SK-N-SH (cell line): ENCODE results near the gene LRRC19. TPM values are rescaled to one million over a fixed set of nuclear protein-coding genes. Genes with fewer than 3 reads are reported as not detected.
A peak's percentile ranks its signal among the peaks of the same experiment; 100 is the strongest.

Experiments
- CTCF ChIA-PET: fragments of 300-600, 350-600 bp; formaldehyde crosslinking; extraction: SDS; loops from one replicate; lab custom pipeline; 2021; lab: Yijun Ruan, JAX
- POLR2A ChIA-PET: fragments of 350-600 bp; sonication (Branson Sonifier 250); formaldehyde crosslinking; extraction: SDS; loops from one replicate; lab custom pipeline; 2020; ENCODE audit warnings: antibody characterized with exemption, inconsistent platforms; lab: Yijun Ruan, JAX
- DNase-seq: peaks from one replicate; pipeline ENCODE4 v3.0.0; 2012
- H2AFZ ChIP-seq: fragments of 200-600 bp; sonication (generic); 2 replicates; pipeline ENCODE4 v1.8.1; 2016; ENCODE audit warnings: antibody characterized with exemption, mild to moderate bottlenecking, low read depth
- H3F3A ChIP-seq: fragments of 200-600 bp; sonication (generic); replicated peaks from 2 replicates; pipeline ENCODE3; 2016; ENCODE audit warnings: antibody characterized with exemption, mild to moderate bottlenecking; ENCODE audit not compliant: insufficient read depth
- H3K27ac ChIP-seq, 2 experiments: fragments of 200-500 bp in 1 of 2; fragments of 200-600 bp in 1 of 2; sonication (Bioruptor generic) in 1 of 2; sonication (generic), shearing (Covaris generic) in 1 of 2; 2 replicates each; pipeline versions ENCODE4 v1.5.1 to v1.6.1; 2014 to 2016; ENCODE audit warnings: low read depth in 2 of 2, inconsistent platforms in 1 of 2, low read length in 1 of 2, mild to moderate bottlenecking in 1 of 2, mixed read lengths in 1 of 2
- H3K27me3 ChIP-seq: fragments of 200-600 bp; sonication (generic), shearing (Covaris generic); 2 replicates; pipeline ENCODE4 v1.6.1; 2016; ENCODE audit warnings: mixed run types; ENCODE audit not compliant: insufficient read depth
- H3K36me3 ChIP-seq, 2 experiments: fragments of 200-500 bp in 1 of 2; fragments of 200-600 bp in 1 of 2; sonication (Bioruptor generic) in 1 of 2; sonication (generic) in 1 of 2; replicated peaks in 1 of 2; 2 replicates each; pipeline versions ENCODE3 to v1.5.1; 2014 to 2016; ENCODE audit warnings: low read length in 1 of 2, mild to moderate bottlenecking in 1 of 2; ENCODE audit not compliant: insufficient read depth in 2 of 2, control insufficient read depth in 1 of 2
- H3K4me1 ChIP-seq, 2 experiments: fragments of 200-500 bp in 1 of 2; fragments of 200-600 bp in 1 of 2; sonication (Bioruptor generic) in 1 of 2; sonication (generic), shearing (Covaris generic) in 1 of 2; 2 replicates each; pipeline versions ENCODE4 v1.5.1 to v1.6.1; 2014 to 2016; ENCODE audit warnings: low read depth in 1 of 2, low read length in 1 of 2, mixed run types in 1 of 2; ENCODE audit not compliant: insufficient read depth in 2 of 2, control insufficient read depth in 1 of 2
- H3K4me2 ChIP-seq: fragments of 200-600 bp; sonication (generic), shearing (Covaris generic); 2 replicates; pipeline ENCODE4 v1.6.1; 2017; ENCODE audit warnings: mixed run types
- H3K4me3 ChIP-seq, 2 experiments: fragments of 200-500 bp in 1 of 2; fragments of 200-600 bp in 1 of 2; sonication (Bioruptor generic) in 1 of 2; sonication (generic), shearing (Covaris generic) in 1 of 2; 2 replicates each; pipeline versions ENCODE4 v1.5.1 to v1.8.1; 2014 to 2016; ENCODE audit warnings: low read depth in 2 of 2, inconsistent platforms in 1 of 2, low read length in 1 of 2, mild to moderate bottlenecking in 1 of 2, mixed read lengths in 1 of 2, moderate library complexity in 1 of 2
- H3K79me2 ChIP-seq: fragments of 200-600 bp; sonication (generic); 2 replicates; pipeline ENCODE4 v1.8.1; 2017; ENCODE audit warnings: mild to moderate bottlenecking; ENCODE audit not compliant: insufficient read depth
- H3K9ac ChIP-seq: fragments of 200-600 bp; sonication (generic); 2 replicates; pipeline ENCODE4 v1.6.1; 2017; ENCODE audit warnings: mixed run types
- H3K9me2 ChIP-seq: fragments of 200-600 bp; sonication (generic); 2 replicates; pipeline ENCODE4 v1.6.1; 2017; ENCODE audit warnings: mixed run types
- H3K9me3 ChIP-seq: fragments of 200-600 bp; sonication (generic); 2 replicates; pipeline ENCODE4 v1.6.1; 2017; ENCODE audit warnings: mixed run types, mild to moderate bottlenecking, moderate library complexity
- H4K20me1 ChIP-seq: fragments of 200-600 bp; sonication (generic); 2 replicates; pipeline ENCODE4 v1.6.1; 2017; ENCODE audit warnings: mild to moderate bottlenecking, mixed run types; ENCODE audit not compliant: insufficient read depth
- CHD2 ChIP-seq: fragments of 150-350 bp; IDR thresholded peaks from 2 replicates; pipeline ENCODE4 v1.6.1; 2018; ENCODE audit warnings: low read length; ENCODE audit not compliant: partially characterized antibody
- EP300 ChIP-seq, 2 experiments: IDR thresholded peaks; 2 replicates each; pipeline versions ENCODE4 v1.4.0 to v1.6.1; 2012; ENCODE audit warnings: borderline replicate concordance in 1 of 2, low read depth in 1 of 2, low read length in 1 of 2
- FOSL2 ChIP-seq: IDR thresholded peaks from 2 replicates; pipeline ENCODE4 v1.4.0; 2012; ENCODE audit warnings: low read depth, mild to moderate bottlenecking, moderate library complexity, borderline replicate concordance
- FOXM1 ChIP-seq: IDR thresholded peaks from 2 replicates; pipeline ENCODE4 v1.4.0; 2012; ENCODE audit warnings: low read depth, mild to moderate bottlenecking
- JUND ChIP-seq: IDR thresholded peaks from 2 replicates; pipeline ENCODE4 v1.4.0; 2012
- MEF2A ChIP-seq: IDR thresholded peaks from 2 replicates; pipeline ENCODE4 v1.4.0; 2012; ENCODE audit warnings: low read depth, borderline replicate concordance
- MXI1 ChIP-seq: IDR thresholded peaks from 2 replicates; pipeline ENCODE4 v1.6.1; 2012; ENCODE audit warnings: mild to moderate bottlenecking, low read depth, low read length, improper control_type of control experiment
- NRF1 ChIP-seq: IDR thresholded peaks from 2 replicates; pipeline ENCODE4 v1.6.1; 2012; ENCODE audit warnings: low read depth, mild to moderate bottlenecking, low read length
- RAD21 ChIP-seq: IDR thresholded peaks from 2 replicates; pipeline ENCODE4 v1.6.1; 2012; ENCODE audit warnings: mild to moderate bottlenecking, low read length
- RFX5 ChIP-seq: IDR thresholded peaks from 2 replicates; pipeline ENCODE4 v1.6.1; 2012; ENCODE audit warnings: mild to moderate bottlenecking, improper control_type of control experiment, low read length
- SIN3A ChIP-seq: IDR thresholded peaks from 2 replicates; pipeline ENCODE4 v1.6.1; 2012; ENCODE audit warnings: low read depth, mild to moderate bottlenecking, low read length, moderate library complexity, borderline replicate concordance
- TAF1 ChIP-seq: IDR thresholded peaks from 2 replicates; pipeline ENCODE4 v1.6.1; 2012; ENCODE audit warnings: low read depth, mild to moderate bottlenecking, low read length, moderate library complexity, borderline replicate concordance
- YY1 ChIP-seq: IDR thresholded peaks from 2 replicates; pipeline ENCODE4 v1.4.0; 2012; ENCODE audit warnings: low read depth, mild to moderate bottlenecking
- WGBS: methylation state at CpG from one replicate; pipeline ENCODE4 v1.1.6; 2017; ENCODE audit warnings: low lambda C conversion rate; 5-methylcytosine and 5-hydroxymethylcytosine counted together
- polyA plus RNA-seq, 3 experiments: library from polyadenylated mRNA; depleted of rRNA; stranded (reverse); fragments of >200 nt; gene quantifications; 2 replicates each; pipeline ENCODE4 v1.2.3, GENCODE V29; 2012
- TF ChIP-seq, protein P1 (sequence below): IDR thresholded peaks from 2 replicates; pipeline ENCODE4; 2012
- TF ChIP-seq, protein P2 (sequence below): IDR thresholded peaks from 2 replicates; pipeline ENCODE4 v1.4.0; 2012; ENCODE audit warnings: low read depth, borderline replicate concordance
- TF ChIP-seq, protein P3 (sequence below): IDR thresholded peaks from 2 replicates; pipeline ENCODE4 v1.6.1; 2012; ENCODE audit warnings: mild to moderate bottlenecking, low read depth, low read length, moderate library complexity
- TF ChIP-seq, protein P4 (sequence below): fragments of 150-350 bp; IDR thresholded peaks from 2 replicates; pipeline ENCODE4 v1.6.1; 2017; ENCODE audit warnings: antibody characterized with exemption, low read length, low read depth, borderline replicate concordance

Gene LRRC19
- polyA plus RNA-seq, 1 of the 3 experiments (the other 2 are of a cell fraction), result not detected

DNA sequence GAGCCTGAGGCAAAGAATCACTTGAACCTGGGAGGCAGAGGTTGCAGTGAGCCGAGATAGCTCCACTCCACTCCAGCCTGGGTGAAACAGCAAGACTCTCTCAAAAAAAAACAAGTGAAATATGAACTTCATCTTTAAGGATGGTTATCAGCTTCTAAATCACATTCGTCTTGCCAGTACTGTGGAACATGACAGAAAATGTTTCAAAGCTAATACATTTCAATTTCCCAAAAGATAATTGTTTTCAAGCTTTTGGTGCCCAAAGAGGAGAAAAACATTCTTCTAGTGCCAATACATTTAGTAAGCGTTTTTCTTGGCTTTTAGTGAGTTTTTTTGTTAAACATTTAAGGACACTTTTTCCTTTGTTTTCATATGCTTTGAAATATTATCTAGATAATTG is 53.7 kb downstream of the LRRC19 start:
- Histone ChIP-seq H3K9me3 (no peaks in the 10 kb centered on the region), H3F3A (peaks cover 14% of the 10 kb centered on the region), H4K20me1 (no peaks in the 10 kb centered on the region), H3K27ac (peak overlapping the region in 1 of 2 experiments; percentile 29; a peak in 1 of 4 replicates), H2AFZ (no peak overlapping the region), H3K4me2 (no peak overlapping the region), H3K9me2 (no peaks in the 10 kb centered on the region), H3K79me2 (peaks cover 3% of the 10 kb centered on the region; the same call in 1 of the 2 replicates), H3K4me1 (peaks cover 0 to 11% of the 10 kb centered on the region in 2 experiments; a peak in 2 of 4 replicates), H3K27me3 (no peaks in the 10 kb centered on the region), H3K9ac (no peak overlapping the region), H3K4me3 (no peak overlapping the region), H3K36me3 (no peaks in the 10 kb centered on the region)
- POLR2A ChIA-PET, result no interaction called here
- WGBS, result 54% methylated on average over 3 of the region's 3 CpGs
- CTCF ChIA-PET, result no interaction called here
- no peak for DNase-seq
- TF ChIP-seq FOXM1 (no peak), MXI1 (no peak), FOSL2 (no peak), RAD21 (no peak), SIN3A (no peak), YY1 (no peak), JUND (peak; percentile 6; the same call in 1 of the 2 replicates), NRF1 (no peak), EP300 (IDR thresholded peaks at IDR 0.05; ENCODE audit: borderline replicate concordance in 1 of 2, low read depth in 1 of 2, low read length in 1 of 2) (no peak), MEF2A (no peak), CHD2 (no peak), RFX5 (no peak), TAF1 (no peak)
- TF ChIP-seq, protein P1, sequence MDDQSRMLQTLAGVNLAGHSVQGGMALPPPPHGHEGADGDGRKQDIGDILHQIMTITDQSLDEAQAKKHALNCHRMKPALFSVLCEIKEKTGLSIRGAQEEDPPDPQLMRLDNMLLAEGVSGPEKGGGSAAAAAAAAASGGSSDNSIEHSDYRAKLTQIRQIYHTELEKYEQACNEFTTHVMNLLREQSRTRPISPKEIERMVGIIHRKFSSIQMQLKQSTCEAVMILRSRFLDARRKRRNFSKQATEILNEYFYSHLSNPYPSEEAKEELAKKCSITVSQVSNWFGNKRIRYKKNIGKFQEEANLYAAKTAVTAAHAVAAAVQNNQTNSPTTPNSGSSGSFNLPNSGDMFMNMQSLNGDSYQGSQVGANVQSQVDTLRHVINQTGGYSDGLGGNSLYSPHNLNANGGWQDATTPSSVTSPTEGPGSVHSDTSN, result peak; percentile 67
- TF ChIP-seq, protein P2, sequence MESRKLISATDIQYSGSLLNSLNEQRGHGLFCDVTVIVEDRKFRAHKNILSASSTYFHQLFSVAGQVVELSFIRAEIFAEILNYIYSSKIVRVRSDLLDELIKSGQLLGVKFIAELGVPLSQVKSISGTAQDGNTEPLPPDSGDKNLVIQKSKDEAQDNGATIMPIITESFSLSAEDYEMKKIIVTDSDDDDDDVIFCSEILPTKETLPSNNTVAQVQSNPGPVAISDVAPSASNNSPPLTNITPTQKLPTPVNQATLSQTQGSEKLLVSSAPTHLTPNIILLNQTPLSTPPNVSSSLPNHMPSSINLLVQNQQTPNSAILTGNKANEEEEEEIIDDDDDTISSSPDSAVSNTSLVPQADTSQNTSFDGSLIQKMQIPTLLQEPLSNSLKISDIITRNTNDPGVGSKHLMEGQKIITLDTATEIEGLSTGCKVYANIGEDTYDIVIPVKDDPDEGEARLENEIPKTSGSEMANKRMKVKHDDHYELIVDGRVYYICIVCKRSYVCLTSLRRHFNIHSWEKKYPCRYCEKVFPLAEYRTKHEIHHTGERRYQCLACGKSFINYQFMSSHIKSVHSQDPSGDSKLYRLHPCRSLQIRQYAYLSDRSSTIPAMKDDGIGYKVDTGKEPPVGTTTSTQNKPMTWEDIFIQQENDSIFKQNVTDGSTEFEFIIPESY, result no peak
- TF ChIP-seq, protein P3, sequence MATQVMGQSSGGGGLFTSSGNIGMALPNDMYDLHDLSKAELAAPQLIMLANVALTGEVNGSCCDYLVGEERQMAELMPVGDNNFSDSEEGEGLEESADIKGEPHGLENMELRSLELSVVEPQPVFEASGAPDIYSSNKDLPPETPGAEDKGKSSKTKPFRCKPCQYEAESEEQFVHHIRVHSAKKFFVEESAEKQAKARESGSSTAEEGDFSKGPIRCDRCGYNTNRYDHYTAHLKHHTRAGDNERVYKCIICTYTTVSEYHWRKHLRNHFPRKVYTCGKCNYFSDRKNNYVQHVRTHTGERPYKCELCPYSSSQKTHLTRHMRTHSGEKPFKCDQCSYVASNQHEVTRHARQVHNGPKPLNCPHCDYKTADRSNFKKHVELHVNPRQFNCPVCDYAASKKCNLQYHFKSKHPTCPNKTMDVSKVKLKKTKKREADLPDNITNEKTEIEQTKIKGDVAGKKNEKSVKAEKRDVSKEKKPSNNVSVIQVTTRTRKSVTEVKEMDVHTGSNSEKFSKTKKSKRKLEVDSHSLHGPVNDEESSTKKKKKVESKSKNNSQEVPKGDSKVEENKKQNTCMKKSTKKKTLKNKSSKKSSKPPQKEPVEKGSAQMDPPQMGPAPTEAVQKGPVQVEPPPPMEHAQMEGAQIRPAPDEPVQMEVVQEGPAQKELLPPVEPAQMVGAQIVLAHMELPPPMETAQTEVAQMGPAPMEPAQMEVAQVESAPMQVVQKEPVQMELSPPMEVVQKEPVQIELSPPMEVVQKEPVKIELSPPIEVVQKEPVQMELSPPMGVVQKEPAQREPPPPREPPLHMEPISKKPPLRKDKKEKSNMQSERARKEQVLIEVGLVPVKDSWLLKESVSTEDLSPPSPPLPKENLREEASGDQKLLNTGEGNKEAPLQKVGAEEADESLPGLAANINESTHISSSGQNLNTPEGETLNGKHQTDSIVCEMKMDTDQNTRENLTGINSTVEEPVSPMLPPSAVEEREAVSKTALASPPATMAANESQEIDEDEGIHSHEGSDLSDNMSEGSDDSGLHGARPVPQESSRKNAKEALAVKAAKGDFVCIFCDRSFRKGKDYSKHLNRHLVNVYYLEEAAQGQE, result no peak
- TF ChIP-seq, protein P4, sequence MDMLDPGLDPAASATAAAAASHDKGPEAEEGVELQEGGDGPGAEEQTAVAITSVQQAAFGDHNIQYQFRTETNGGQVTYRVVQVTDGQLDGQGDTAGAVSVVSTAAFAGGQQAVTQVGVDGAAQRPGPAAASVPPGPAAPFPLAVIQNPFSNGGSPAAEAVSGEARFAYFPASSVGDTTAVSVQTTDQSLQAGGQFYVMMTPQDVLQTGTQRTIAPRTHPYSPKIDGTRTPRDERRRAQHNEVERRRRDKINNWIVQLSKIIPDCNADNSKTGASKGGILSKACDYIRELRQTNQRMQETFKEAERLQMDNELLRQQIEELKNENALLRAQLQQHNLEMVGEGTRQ, result no peak
